GM10266 (cell line): ENCODE results near the gene EIF5.

Source experiments
- DNase-seq: peaks from one replicate; pipeline ENCODE4 v3.0.0; 2012; ENCODE audit errors: extremely low spot score
- TF ChIP-seq, protein P1 (sequence below): IDR thresholded peaks from 2 replicates; pipeline ENCODE4 v1.5.1; 2012; ENCODE audit warnings: mild to moderate bottlenecking, low read depth; ENCODE audit not compliant: control insufficient read depth, insufficient read depth; ENCODE audit errors: missing control alignments

EIF5 gene

DNA sequence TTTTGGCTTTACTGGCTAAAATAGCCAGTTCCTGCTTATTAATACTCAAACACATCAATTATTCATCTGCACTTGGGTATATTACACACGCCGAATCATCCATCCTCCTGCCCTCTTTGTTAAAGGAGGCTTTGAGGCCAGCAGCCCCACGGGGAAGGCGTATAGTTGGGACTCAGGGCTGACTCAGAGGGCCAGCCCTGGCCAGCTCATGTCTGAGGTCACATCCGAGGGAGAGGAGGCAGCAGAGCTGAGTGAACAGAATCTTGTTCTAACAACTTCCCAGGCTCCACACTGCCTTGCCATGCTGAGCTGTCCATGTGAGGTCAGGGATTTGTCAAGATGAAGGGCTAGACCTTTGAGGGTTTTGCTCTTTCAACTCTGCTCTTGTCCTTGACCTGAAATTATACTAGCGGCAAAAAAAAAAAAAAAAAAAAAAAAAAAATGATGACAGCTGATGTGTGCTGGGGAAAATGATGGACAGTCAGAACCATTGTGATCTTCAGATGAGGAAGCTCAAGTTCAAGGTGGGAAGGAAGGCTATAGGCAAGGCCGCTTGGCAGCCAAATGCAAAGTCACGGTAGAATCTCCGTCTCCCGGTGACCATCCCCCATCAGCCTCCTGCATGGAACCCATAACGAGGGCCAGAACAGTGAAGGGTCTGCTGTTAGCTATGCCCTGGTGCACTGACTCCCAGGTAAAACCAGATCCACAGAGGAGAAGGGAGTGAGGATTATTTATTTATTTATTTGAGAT, 38.7 kb downstream of the EIF5 start:
- TF ChIP-seq, protein P1, sequence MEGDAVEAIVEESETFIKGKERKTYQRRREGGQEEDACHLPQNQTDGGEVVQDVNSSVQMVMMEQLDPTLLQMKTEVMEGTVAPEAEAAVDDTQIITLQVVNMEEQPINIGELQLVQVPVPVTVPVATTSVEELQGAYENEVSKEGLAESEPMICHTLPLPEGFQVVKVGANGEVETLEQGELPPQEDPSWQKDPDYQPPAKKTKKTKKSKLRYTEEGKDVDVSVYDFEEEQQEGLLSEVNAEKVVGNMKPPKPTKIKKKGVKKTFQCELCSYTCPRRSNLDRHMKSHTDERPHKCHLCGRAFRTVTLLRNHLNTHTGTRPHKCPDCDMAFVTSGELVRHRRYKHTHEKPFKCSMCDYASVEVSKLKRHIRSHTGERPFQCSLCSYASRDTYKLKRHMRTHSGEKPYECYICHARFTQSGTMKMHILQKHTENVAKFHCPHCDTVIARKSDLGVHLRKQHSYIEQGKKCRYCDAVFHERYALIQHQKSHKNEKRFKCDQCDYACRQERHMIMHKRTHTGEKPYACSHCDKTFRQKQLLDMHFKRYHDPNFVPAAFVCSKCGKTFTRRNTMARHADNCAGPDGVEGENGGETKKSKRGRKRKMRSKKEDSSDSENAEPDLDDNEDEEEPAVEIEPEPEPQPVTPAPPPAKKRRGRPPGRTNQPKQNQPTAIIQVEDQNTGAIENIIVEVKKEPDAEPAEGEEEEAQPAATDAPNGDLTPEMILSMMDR, result no peak
- DNase-seq, result no peak

DNA sequence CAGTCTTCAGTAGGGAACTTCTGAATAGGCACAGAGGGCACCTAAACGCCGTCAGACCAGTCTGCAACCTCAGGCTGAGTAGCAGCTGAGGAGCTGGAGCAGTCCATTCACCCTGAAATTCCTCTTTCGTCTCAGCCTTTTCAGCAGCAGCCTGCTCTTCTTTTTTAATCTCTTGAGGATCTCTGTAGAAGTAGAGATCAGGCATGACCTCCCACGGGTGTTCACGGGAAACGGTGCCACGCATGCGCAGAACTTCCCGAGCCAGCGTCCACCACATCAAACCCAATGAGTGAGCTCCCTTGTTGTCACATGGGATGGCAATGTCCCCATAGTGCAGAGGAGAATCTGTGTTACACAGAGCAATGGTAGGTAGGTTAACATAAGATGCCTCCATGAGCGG, 40.1 kb downstream of the EIF5 start:
- TF ChIP-seq, protein P1, result no peak
- DNase-seq, result no peak

DNA sequence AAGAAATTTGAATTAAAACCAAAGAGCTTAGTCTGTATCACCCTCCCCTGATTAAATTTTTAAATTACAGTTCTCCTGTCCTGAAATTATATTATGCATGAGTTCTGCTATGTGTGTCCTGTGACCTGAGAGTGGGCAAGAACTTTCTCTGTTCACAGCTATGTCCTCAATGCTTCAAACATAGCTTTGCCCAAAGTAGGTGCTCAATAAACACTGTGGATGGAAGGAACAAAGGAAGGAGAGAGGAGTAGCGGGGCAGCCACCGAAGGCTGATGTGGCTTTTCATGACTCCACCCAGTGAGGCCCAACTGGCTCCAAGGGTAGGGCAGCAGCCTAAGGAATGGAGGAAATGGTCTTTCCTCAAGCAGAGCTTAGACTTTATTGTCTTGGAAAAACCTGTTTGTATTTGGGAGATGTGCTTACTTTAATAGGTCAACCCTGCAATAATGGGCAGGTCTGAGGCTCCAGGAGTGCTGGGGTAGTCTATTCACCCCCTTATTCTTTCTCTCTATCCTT, 43.5 kb downstream of the EIF5 start:
- TF ChIP-seq, protein P1, result no peak
- DNase-seq, result no peak

DNA sequence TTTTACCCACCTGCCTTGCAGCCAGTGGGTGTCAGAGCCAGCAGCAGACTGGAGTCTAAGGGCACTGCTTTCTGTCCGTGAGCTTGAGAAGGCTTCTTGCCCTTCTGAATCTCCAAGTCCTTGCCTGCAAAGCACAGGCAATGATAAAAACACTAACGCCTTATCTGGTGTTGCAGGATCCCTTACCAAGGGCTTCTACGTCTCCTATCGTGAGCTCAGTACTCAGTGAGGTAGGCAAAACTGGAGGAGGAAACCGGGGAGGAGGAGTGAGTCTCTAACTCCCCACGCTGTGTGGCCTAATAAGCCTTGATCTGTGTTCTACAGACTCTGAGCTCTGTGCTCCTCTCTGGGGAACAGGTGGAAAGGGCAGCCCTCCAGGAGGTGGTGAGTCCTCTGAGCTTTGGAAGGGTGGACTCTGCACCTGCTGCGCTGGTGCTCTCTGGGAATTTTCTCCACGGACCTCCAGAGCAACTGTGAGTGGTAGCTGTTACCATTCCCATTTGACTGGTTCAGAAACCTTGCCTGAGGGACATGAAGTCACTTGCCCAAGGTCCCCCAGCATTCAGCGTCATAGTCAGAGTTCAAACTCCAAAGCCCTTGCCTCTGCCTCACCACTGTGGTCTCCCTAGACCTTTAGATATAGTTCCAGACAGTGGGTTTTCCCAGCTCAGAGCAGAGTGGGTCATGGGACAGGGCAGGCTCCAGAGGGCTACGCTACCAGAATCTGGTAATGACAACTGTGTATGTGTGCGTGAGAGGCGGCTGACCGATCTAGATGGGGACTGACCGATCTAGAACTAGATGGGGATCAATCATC, 44.2 kb downstream of the EIF5 start:
- TF ChIP-seq, protein P1, result no peak
- no peak for DNase-seq

DNA sequence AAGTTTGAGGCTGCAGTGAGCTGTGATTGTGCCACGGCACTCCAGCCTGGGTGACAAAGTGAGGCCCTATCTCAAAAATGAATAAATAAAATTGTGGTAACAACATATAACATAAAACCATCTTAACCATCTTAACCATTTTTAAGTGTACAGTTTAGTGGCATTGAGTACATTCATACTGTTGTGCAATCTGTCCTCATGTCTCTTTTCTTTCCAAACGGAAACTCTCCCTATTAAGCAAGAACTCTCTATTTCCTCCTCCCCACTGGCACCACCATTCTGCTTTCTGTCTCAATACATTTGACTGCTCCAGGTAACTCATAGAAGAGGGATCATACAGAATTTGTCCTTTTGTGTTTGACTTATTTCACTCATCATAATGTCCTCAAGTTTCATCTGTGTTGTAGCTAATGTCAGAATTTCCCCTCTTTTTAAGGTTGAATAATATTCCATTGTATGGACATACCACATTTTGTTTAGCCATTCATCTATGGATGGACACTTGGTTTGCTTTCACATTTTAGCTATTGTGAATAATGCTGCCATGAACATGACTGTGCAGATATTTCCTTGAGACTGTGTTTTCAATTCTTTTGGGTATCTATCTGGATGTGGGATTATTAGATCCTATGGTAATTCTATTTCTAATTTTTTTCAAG, 46.8 kb downstream of the EIF5 start:
- DNase-seq, result no peak
- TF ChIP-seq, protein P1, result no peak

DNA sequence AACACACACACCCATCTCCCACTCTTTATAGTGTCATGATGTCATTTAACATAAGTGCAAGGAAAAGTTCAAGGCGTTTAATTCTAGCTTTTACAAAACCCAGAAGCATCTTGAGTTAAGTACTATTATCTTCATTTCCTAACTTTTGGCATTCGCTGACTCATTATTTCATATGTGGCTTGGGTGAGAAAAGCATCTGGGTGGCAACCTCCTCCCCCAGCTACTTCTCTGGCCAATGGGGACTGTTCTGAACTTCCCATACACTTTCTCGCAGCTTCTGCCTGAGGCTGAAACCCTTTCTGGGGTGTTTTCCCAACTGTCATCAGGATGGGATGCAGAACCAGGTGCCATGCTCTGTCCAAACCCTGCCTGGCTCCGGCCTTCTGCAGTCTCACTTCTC, 48.3 kb downstream of the EIF5 start:
- TF ChIP-seq, protein P1, result no peak
- DNase-seq, result no peak
